ENCODE measurements around the gene VKORC1L1.
"Not testable (repeated sequence)": the region's sequence is repeated elsewhere in the genome, so short reads cannot be mapped to it uniquely, and the experiment has no call there.

The VKORC1L1 gene

DNA sequence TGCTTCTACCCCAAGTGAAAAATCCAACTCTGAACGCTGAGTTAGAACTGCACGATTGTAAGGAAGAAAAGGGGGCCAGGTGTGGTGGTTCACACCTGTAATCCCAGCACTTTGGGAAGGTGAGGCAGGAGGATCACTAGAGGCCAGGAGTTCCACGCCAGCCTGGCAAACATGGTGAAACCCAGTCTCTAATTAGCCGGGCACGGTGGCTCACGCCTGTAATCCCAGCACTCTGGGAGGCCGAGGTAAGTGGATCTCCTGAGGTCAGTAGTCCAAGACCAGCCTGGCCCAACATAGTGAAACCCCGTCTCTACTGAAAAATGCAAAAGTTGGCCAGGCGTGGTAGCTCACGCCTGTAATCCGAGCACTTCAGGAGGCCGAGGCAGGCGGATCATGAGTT, 100.1 kb downstream of the VKORC1L1 start:
- Mint-ChIP-seq H3K36me3 (ENCODE audit: low read depth) (peaks cover 35% of the 10 kb centered on the region), H3K4me1 (ENCODE audit: low read depth) (no peaks in the 10 kb centered on the region), H3K9me3 (no peaks in the 10 kb centered on the region), H3K27ac (no peak overlapping the region), H3K4me3 (no peak overlapping the region), H3K27me3 (ENCODE audit: low read depth) (no peaks in the 10 kb centered on the region)

GRCh38 chr7:65974191-65974801, 101.4 kb downstream of the VKORC1L1 start:
- peaks cover 37% of the 10 kb centered on the region for H3K36me3 Mint-ChIP-seq (ENCODE audit: low read depth)

DNA sequence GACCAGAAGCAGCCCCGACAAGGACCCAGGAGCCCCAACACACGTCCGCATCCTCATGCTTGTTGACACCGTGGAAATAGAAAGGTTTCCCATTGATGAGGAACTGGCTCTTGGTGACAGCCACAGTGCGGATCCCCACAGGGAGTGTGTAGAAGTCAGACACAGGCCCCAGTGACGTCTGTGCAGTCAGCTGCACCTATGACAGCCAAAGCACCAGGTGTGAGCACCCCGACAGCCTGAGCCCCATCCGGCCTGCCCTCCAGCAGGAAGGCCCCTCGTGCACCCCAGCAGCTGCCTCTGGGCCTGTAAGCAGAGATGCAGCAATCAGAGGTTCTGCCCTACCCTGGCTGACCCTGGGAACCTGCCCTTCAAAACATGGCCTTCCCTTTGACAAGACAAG, 102.0 kb downstream of the VKORC1L1 start:
- H3K4me1 Mint-ChIP-seq (ENCODE audit: low read depth) = no peaks in the 10 kb centered on the region
- H3K27me3 Mint-ChIP-seq (ENCODE audit: low read depth) = no peaks in the 10 kb centered on the region
- H3K27ac Mint-ChIP-seq = no peak overlapping the region
- no peak overlapping the region for H3K4me3 Mint-ChIP-seq
- H3K36me3 Mint-ChIP-seq (ENCODE audit: low read depth) = peaks cover 34% of the 10 kb centered on the region
- no peaks in the 10 kb centered on the region for H3K9me3 Mint-ChIP-seq

More at GRCh38 chr7:65974191-65974801, 101.4 kb downstream of the VKORC1L1 start:
- no peak overlapping the region for H3K27ac Mint-ChIP-seq
- H3K9me3 Mint-ChIP-seq = no peaks in the 10 kb centered on the region
- no peak overlapping the region for H3K4me3 Mint-ChIP-seq
- H3K4me1 Mint-ChIP-seq (ENCODE audit: low read depth) = no peaks in the 10 kb centered on the region
- H3K27me3 Mint-ChIP-seq (ENCODE audit: low read depth) = no peaks in the 10 kb centered on the region

- H3K36me3 Mint-ChIP-seq (ENCODE audit: low read depth) = peaks cover 26% of the 10 kb centered on the region
- no peak overlapping the region for H3K27ac Mint-ChIP-seq
- no peak overlapping the region for H3K4me3 Mint-ChIP-seq
- peaks cover 6% of the 10 kb centered on the region for H3K4me1 Mint-ChIP-seq (ENCODE audit: low read depth)
- H3K9me3 Mint-ChIP-seq = no peaks in the 10 kb centered on the region
- no peaks in the 10 kb centered on the region for H3K27me3 Mint-ChIP-seq (ENCODE audit: low read depth)
Observed at GRCh38 chr7:65975814-65976445, 103.1 kb downstream of the VKORC1L1 start.

DNA sequence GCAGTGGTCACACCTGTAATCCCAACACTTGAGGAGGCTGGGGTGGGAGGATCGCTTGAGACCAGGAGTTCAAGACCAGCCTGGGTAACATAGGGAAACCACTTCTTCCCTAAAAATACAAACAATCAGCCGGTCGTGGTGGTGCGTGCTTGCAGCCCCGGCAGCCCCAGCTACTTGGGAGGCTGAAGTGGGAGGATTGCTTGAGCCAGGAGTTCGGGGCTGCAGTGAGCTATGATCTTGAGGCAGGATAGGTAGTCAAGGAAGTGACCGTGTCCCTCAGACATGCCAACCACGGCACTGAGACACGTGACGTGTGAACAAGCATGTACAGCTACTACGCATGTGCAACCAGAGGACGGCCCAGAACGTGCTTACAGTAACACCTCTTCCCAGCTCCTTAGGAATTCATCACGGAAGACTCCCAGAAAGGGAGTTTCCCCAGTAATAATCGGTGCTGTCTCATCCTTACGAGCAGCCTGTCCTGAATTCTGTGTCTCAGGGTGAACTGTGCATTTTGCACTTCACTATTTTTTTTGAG, 103.9 kb downstream of the VKORC1L1 start:
- Mint-ChIP-seq H3K4me1 (ENCODE audit: low read depth) (peaks cover 8% of the 10 kb centered on the region), H3K9me3 (no peaks in the 10 kb centered on the region), H3K4me3 (no peak overlapping the region), H3K27me3 (ENCODE audit: low read depth) (no peaks in the 10 kb centered on the region), H3K36me3 (ENCODE audit: low read depth) (peaks cover 24% of the 10 kb centered on the region), H3K27ac (no peak overlapping the region)

DNA sequence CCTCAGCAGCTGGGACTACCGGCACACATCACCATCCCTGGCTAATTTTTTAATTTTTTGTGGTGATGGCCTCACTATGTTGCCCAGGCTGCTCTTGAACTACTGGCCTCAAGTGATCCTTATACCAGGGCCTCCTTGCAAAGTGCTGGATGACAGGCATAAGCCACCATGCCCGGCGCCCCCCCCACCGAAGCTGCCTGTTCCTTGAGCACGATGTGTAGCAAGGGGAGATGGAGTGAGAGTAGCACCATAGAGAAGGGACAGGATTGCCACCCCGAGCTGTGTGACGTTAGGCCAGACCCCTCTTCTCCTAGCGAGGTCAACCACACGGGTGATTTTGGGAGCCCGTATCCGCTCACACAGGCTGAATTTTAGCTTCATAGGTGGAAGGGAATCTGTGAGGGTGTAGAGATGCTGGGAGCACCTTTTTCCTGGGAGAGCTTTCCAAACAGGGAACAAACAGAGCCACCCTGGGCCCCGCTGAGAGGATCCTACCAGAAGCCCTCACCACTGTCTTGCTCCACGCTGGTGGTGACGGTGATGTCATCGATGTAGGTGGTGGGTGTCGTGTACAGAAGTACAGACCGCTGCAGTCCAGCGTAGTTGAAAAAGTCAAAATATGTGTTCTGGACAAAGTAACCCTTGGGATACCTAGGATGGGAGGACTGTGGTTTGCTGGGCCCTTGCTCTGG, 106.2 kb downstream of the VKORC1L1 start:
- Mint-ChIP-seq H3K27me3 (ENCODE audit: low read depth) (no peaks in the 10 kb centered on the region), H3K4me1 (ENCODE audit: low read depth) (peaks cover 8% of the 10 kb centered on the region), H3K9me3 (no peaks in the 10 kb centered on the region), H3K36me3 (ENCODE audit: low read depth) (peaks cover 9% of the 10 kb centered on the region), H3K4me3 (peak overlapping the region; percentile 7), H3K27ac (peak overlapping the region; percentile 50)

- Mint-ChIP-seq H3K36me3 (ENCODE audit: low read depth) (peaks cover 9% of the 10 kb centered on the region), H3K4me3 (peak overlapping the region; percentile 87), H3K4me1 (ENCODE audit: low read depth) (peaks cover 8% of the 10 kb centered on the region), H3K27me3 (ENCODE audit: low read depth) (no peaks in the 10 kb centered on the region), H3K27ac (peak overlapping the region; percentile 94), H3K9me3 (no peaks in the 10 kb centered on the region)
Observed at GRCh38 chr7:65979583-65980477, 107.0 kb downstream of the VKORC1L1 start.

- no peaks in the 10 kb centered on the region for H3K27me3 Mint-ChIP-seq (ENCODE audit: low read depth)
- peaks cover 8% of the 10 kb centered on the region for H3K4me1 Mint-ChIP-seq (ENCODE audit: low read depth)
Observed at GRCh38 chr7:65980478-65981250, 107.8 kb downstream of the VKORC1L1 start.

GRCh38 chr7:65981965-65982792, 109.3 kb downstream of the VKORC1L1 start, which contains the start of gene GUSB:
Gene GUSB, minus strand, starts transcription at chr7:65982213. Its CDS starts 30 bp downstream, at chr7:65982183.
- no peaks in the 10 kb centered on the region for H3K27me3 Mint-ChIP-seq (ENCODE audit: low read depth)
- peaks cover 2% of the 10 kb centered on the region for H3K36me3 Mint-ChIP-seq (ENCODE audit: low read depth)
- no peaks in the 10 kb centered on the region for H3K9me3 Mint-ChIP-seq
- peak within 1 kb of the TSS; percentile 94 for H3K27ac Mint-ChIP-seq
- H3K4me1 Mint-ChIP-seq (ENCODE audit: low read depth) = peaks cover 8% of the 10 kb centered on the region
- peak within 1 kb of the TSS; percentile 87 for H3K4me3 Mint-ChIP-seq

More at GRCh38 chr7:65980478-65981250, 107.8 kb downstream of the VKORC1L1 start:
- Mint-ChIP-seq H3K27ac (peak overlapping the region; percentile 94), H3K36me3 (ENCODE audit: low read depth) (peaks cover 9% of the 10 kb centered on the region), H3K4me3 (peak overlapping the region; percentile 87), H3K9me3 (no peaks in the 10 kb centered on the region)

DNA sequence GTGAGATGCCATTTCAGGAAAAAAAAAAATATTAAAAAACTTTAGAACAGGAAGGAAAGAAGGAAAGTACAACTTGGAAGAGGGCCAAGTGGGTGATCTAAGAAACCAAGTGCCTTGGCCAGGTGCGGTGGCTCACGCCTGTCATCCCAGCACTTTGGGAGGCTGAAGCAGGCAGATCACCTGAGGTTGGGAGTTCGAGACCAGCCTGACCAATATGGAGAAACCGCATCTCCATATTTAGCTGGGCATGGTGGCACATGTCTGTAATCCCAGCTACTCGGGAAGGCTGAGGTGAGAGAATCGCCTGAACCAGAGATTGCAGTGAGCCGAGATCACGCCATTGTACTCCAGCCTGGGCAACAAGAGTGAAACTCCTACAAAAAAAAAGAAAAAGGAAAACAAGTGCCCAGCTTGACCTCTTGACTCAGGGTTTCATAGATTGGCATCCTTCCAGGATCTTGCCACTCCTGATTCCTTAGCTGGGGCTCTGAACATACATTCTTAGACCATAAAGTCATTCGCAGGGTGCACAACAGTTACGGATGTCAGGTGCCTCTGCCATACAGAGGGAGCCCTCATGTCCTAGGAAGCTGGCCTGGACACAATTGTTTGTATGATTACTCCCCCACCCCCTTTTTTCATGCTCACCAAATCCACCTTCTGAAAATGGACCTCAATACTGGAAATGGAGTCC, 111.2 kb downstream of the VKORC1L1 start:
- H3K4me1 Mint-ChIP-seq (ENCODE audit: low read depth) = peaks cover 8% of the 10 kb centered on the region
- no peak overlapping the region for H3K27ac Mint-ChIP-seq
- H3K27me3 Mint-ChIP-seq (ENCODE audit: low read depth) = no peaks in the 10 kb centered on the region
- peaks cover 1% of the 10 kb centered on the region for H3K36me3 Mint-ChIP-seq (ENCODE audit: low read depth)
- H3K9me3 Mint-ChIP-seq = no peaks in the 10 kb centered on the region
- H3K4me3 Mint-ChIP-seq = no peak overlapping the region

DNA sequence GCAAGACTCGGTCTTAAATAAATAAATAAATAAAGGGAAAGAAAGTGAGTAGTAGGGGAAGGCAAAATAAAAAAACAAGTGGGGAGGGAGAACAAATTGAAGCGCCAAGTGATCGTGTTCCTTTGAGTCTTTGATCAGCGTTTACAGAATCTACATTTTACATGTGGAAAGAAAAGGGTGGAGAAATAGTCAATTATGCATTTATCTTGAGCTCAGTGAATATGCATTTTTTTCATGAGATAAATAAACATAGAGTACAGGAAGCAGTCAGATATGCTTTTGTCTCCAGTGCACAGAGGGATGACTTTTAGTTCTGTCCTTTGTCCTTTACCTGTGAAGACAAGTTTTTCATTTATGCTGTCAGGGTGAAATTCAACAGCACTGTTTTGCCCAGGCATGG, 115.2 kb downstream of the VKORC1L1 start:
- H3K9me3 Mint-ChIP-seq = no peaks in the 10 kb centered on the region
- no peaks in the 10 kb centered on the region for H3K36me3 Mint-ChIP-seq (ENCODE audit: low read depth)
- H3K4me3 Mint-ChIP-seq = no peak overlapping the region
- no peaks in the 10 kb centered on the region for H3K27me3 Mint-ChIP-seq (ENCODE audit: low read depth)
- H3K27ac Mint-ChIP-seq = no peak overlapping the region
- no peaks in the 10 kb centered on the region for H3K4me1 Mint-ChIP-seq (ENCODE audit: low read depth)

DNA sequence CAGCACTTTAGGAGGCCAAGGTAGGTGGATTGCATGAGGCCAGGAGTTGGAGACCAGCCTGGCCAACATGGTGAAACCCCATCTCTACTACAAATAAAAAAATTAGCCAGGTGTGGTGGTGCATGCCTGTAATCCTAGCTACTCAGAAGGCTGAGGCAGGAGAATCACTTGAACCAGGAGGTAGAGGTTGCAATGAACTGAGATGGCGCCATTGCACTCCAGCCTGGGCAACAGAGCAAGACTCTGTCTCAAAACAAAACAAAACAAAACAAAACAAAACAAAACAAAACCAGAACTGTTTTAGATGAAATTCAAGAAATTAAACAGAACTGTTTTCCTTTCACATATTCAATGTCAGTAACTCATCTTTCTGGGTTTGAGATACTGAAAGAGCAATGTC, 115.6 kb downstream of the VKORC1L1 start:
- H3K27me3 Mint-ChIP-seq (ENCODE audit: low read depth); H3K27ac Mint-ChIP-seq; H3K9me3 Mint-ChIP-seq; H3K4me1 Mint-ChIP-seq (ENCODE audit: low read depth); H3K36me3 Mint-ChIP-seq (ENCODE audit: low read depth); H3K4me3 Mint-ChIP-seq: not testable (repeated sequence)
